ENCODE results near the gene HAUS3.
A peak's percentile ranks its signal among the peaks of the same experiment; 100 is the strongest.
"Not testable (repeated sequence)": the region's sequence is repeated elsewhere in the genome, so short reads cannot be mapped to it uniquely, and the experiment has no call there.

Gene HAUS3

GRCh38 chr4:2231082-2231481 is 10.8 kb downstream of the HAUS3 start:
- DNase-seq (ENCODE audit: low read depth in 2 of 2): no peak
- TF ChIP-seq CTCF (IDR thresholded peaks at IDR 0.05; ENCODE audit: low read depth, low read length): no peak
- no peak overlapping the region for H3K4me3 ChIP-seq (replicated peaks in 1 of 2; ENCODE audit: low read depth in 2 of 2, low read length in 2 of 2)

- TF ChIP-seq CTCF (IDR thresholded peaks at IDR 0.05; ENCODE audit: low read depth, low read length): no peak
- no peak for DNase-seq (ENCODE audit: low read depth in 2 of 2)
- H3K4me3 ChIP-seq (replicated peaks in 1 of 2; ENCODE audit: low read depth in 2 of 2, low read length in 2 of 2): no peak overlapping the region
Measured at GRCh38 chr4:2226261-2226660, 15.7 kb downstream of the HAUS3 start.

- no peak for TF ChIP-seq CTCF (IDR thresholded peaks at IDR 0.05; ENCODE audit: low read depth, low read length)
- H3K4me3 ChIP-seq (replicated peaks in 1 of 2; ENCODE audit: low read depth in 2 of 2, low read length in 2 of 2): no peak overlapping the region
- no peak for DNase-seq (ENCODE audit: low read depth in 2 of 2)
Measured at GRCh38 chr4:2222838-2223237, 19.1 kb downstream of the HAUS3 start.

- not testable (repeated sequence) for DNase-seq (ENCODE audit: low read depth in 2 of 2); H3K4me3 ChIP-seq (replicated peaks in 1 of 2; ENCODE audit: low read depth in 2 of 2, low read length in 2 of 2)
Measured at GRCh38 chr4:2221378-2221777, 20.5 kb downstream of the HAUS3 start.

- peak; percentile 94 for TF ChIP-seq CTCF (IDR thresholded peaks at IDR 0.05; ENCODE audit: low read depth, low read length)
- DNase-seq (ENCODE audit: low read depth in 2 of 2): peak; percentile 72 to 79
- no peak overlapping the region for H3K4me3 ChIP-seq (replicated peaks in 1 of 2; ENCODE audit: low read depth in 2 of 2, low read length in 2 of 2)
Measured at GRCh38 chr4:2220016-2220630, 21.8 kb downstream of the HAUS3 start.

- H3K4me3 ChIP-seq (replicated peaks in 1 of 2; ENCODE audit: low read depth in 2 of 2, low read length in 2 of 2): no peak overlapping the region
- TF ChIP-seq CTCF (IDR thresholded peaks at IDR 0.05; ENCODE audit: low read depth, low read length): no peak
- DNase-seq (ENCODE audit: low read depth in 2 of 2): no peak
Measured at GRCh38 chr4:2219233-2219760, 22.6 kb downstream of the HAUS3 start.

- DNase-seq (ENCODE audit: low read depth in 2 of 2): no peak
- H3K4me3 ChIP-seq (replicated peaks in 1 of 2; ENCODE audit: low read depth in 2 of 2, low read length in 2 of 2): no peak overlapping the region
- TF ChIP-seq CTCF (IDR thresholded peaks at IDR 0.05; ENCODE audit: low read depth, low read length): no peak
Measured at GRCh38 chr4:2218436-2218835, 23.5 kb downstream of the HAUS3 start.
